NCI-H128 (cell line): Measurements from ENCODE around the gene EPHB2.

Experiments
- DNase-seq: peaks from one replicate; lab custom pipeline; 2025; ENCODE audit not compliant: unreplicated experiment; lab: John Stamatoyannopoulos, UW

The EPHB2 gene

GRCh38 chr1:22815421-22816066 lies 104.9 kb downstream of the EPHB2 start:
- no peak for DNase-seq

DNA sequence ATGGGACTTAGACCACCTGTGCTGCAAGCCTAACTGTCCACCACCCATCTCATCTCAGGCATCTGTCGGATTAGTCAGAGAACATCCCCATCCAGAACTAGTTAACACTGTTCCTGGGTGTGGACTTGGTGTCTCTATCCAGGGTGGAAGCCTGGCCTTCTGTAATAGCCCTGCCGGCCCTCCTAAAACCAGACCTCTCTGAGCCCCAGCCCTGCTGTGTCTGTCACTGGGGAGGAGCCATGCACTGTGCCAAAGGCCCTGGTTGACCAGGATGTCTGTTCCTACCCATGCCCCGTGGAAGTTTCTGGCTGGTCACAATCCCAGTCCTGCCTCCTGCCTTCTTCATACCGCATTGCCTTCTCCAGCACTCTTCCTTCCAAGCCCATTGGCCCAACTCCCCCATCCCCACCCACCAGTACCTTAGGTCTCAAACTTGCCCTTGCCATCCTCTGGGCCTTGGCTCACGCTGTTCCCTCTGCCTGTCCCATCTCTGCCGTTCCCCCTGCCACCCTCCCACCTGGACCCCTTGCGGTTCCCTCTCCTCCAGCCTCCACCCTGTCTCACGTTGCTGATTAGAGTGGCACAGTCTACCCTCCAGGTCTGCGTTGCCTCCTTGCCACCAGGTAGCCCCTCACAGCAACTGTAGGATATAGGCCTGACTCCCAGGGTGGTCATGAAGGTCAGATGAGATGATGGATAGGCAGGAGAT lies 105.6 kb downstream of the EPHB2 start:
- DNase-seq: no peak

DNA sequence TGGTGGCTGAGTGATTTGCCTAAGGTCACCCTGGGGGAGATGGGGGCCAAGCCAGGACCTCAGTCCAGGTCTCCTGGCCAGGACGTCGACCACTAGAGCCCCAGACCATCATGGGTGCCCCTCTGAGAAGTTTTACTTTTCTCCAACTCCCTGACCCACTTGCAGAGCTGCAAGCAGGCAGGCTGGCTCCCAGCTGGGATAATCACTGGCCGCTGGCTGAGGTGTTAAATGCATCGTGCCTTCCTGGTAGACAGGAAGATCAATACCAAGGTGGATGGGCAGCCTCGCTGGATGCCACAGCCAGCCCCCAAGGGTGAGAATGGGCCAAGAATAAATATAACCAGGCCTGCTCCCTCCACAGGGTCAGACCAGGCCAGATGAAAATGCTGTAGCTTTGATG lies 106.2 kb downstream of the EPHB2 start:
- no peak for DNase-seq

DNA sequence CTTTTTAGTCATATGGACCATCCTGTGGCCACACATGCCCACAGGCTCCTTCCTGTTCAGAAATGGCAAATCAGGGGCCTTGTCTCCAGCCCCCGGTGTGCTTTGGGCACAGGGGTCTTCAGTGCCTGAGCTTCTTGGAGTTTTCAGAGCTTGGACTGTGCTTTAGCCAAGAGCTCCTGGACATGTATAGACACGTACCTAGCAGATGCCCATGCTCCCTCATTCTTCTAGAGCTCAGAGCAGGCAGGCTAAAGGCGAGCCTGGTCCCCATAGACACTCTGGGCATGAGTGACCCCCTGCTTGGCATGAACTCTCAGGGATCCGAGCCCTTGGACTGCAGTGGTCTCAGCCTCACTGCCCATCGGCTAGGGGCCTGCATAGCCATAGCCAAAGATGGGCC lies 106.8 kb downstream of the EPHB2 start:
- no peak for DNase-seq

GRCh38 chr1:22818061-22818770 lies 107.6 kb downstream of the EPHB2 start:
- no peak for DNase-seq

DNA sequence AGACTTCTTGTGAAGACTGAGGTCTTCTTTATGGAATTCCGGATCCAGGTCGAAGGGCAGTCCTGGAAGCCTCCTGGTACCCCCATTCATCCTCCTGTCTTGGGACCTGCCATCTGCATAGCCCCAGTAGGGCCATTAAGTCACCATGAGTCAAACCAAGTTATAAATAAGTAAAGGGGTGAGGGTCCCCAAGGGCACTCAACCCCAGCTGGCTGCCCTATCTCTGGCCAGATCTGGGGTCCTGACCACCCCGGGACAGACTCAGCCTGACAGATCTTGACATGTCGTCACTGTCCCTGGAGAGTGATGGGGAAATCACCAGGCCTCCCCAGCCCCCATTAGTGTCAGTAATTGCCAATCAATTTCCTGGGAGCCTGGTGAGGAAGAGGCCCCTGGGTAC lies 108.7 kb downstream of the EPHB2 start:
- no peak for DNase-seq

- no peak for DNase-seq
Measured at GRCh38 chr1:22821027-22821426, 110.4 kb downstream of the EPHB2 start.

- no peak for DNase-seq
Measured at GRCh38 chr1:22822371-22822770, 111.7 kb downstream of the EPHB2 start.

GRCh38 chr1:22824466-22824865 lies 113.8 kb downstream of the EPHB2 start:
- DNase-seq: no peak

- no peak for DNase-seq
Measured at GRCh38 chr1:22824975-22825374, 114.3 kb downstream of the EPHB2 start.

GRCh38 chr1:22825486-22826189 lies 115.0 kb downstream of the EPHB2 start:
- DNase-seq: no peak

DNA sequence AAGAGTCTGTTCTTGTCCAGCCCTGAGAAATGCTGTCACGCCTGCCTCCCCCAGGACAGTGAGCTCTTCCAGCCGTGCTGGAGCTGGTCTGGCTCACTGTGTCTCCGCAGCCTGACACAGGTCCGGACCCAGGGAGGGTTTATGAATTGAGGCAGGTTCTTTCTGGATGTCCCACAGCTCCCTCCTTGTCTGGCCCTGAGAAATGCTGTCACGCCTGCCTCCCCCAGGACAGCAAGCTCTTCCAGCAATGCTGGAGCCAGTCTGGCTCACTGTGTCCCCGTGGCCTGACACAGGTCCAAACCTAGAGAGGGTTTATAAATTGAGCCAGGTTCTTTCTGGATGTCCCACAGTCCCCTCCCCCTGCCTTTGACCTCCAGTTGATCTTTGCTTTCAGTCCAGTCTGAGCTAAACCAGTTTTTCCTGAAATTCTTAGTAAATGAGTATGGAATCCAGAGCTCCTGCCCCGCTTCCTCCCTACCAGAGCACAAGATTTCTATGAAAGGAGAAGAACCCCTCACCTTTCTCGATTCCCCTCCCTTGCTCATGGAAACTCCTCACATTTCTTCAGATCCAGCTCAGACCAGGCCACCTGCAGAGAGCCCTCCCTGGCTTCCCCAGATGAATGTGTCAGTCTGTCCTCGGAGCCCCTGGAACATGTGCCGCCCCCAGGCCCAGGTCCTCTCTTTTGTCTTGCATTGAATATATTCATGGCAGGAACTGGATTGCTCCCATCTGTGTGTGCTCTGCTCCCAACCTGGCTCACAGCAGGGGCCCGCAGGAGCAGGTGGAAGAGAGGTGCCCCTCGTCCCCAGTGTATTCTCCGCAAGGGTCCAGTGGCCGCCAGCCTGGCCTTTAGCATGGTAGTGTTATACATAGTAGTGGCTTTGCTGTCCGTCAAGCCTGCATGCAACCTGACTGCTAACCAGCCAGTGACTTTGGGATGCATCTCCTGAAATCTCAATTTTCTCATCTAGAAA lies 116.3 kb downstream of the EPHB2 start:
- no peak for DNase-seq

GRCh38 chr1:22827666-22828483 lies 117.2 kb downstream of the EPHB2 start:
- DNase-seq: no peak

GRCh38 chr1:22828484-22829308 lies 118.1 kb downstream of the EPHB2 start:
- DNase-seq: no peak

- DNase-seq: no peak
Measured at GRCh38 chr1:22829309-22829989, 118.8 kb downstream of the EPHB2 start.

DNA sequence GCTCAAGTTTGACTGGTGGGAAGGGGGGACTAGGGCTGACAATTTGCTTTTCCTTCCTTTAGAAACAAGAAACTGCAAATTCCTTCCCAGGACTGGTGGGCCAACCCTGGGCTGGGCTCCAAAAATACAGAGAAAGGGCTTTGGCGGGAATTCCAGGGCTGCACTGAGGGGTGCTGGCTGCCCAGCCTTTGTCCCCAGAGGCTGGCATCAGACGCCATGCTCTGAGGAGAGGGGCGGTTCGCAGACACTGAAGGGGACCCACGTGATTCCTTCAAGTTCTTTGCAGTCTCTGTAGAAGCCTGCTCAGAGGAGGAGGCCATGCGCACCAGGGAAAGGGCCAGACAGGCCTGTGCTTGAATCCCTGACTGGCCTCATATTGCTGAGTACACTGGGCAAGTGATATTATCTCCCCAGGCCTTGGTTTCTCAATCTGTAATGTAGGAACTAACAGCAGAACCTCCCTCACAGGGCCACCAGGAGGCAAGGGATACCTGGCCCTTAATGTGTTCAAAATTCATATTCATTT lies 119.5 kb downstream of the EPHB2 start:
- no peak for DNase-seq

GRCh38 chr1:22830757-22831340 lies 120.2 kb downstream of the EPHB2 start:
- no peak for DNase-seq
